GM18951 (cell line): ENCODE data around the gene KCNQ5.

Source experiments
- POLR2A ChIP-seq: IDR thresholded peaks from 4 replicates; pipeline ENCODE4 v1.6.1; 2011; ENCODE audit warnings: mild to moderate bottlenecking; ENCODE audit not compliant: insufficient read length, insufficient read depth; ENCODE audit errors: extremely low read depth
- in situ Hi-C: fragments of 300-500 bp; cut with MboI; formaldehyde crosslinking; loops from one replicate; pipeline ENCODE4 v1.12.0; 2022; ENCODE audit warnings: low sequenced_read_pairs, mixed read lengths, inconsistent platforms; ENCODE audit not compliant: unreplicated experiment

KCNQ5 gene

GRCh38 chr6:72984981-72985665 is 363.3 kb downstream of the KCNQ5 start:
- no peak for TF ChIP-seq POLR2A
- in situ Hi-C loops, result no loop called here

- no peak for TF ChIP-seq POLR2A
- in situ Hi-C loops, result no loop called here
These were observed 365.4 kb downstream of the KCNQ5 start for GRCh38 chr6:72987301-72987700.

- no peak for TF ChIP-seq POLR2A
- in situ Hi-C loops, result no loop called here
These were observed 378.1 kb downstream of the KCNQ5 start for GRCh38 chr6:72999995-73000394.

GRCh38 chr6:73000460-73000859 is 378.6 kb downstream of the KCNQ5 start:
- in situ Hi-C loops, result no loop called here
- no peak for TF ChIP-seq POLR2A

GRCh38 chr6:73002588-73002987 is 380.7 kb downstream of the KCNQ5 start:
- no peak for TF ChIP-seq POLR2A
- in situ Hi-C loops, result no loop called here

- in situ Hi-C loops, result no loop called here
These were observed 381.4 kb downstream of the KCNQ5 start for GRCh38 chr6:73003302-73003701.

GRCh38 chr6:73004231-73004630 is 382.4 kb downstream of the KCNQ5 start:
- TF ChIP-seq POLR2A, result no peak
- in situ Hi-C loops, result no loop called here

More at GRCh38 chr6:73003302-73003701, 381.4 kb downstream of the KCNQ5 start:
- TF ChIP-seq POLR2A, result no peak

GRCh38 chr6:73004861-73005260 is 383.0 kb downstream of the KCNQ5 start:
- in situ Hi-C loops, result no loop called here
- no peak for TF ChIP-seq POLR2A

- no peak for TF ChIP-seq POLR2A
- in situ Hi-C loops, result no loop called here
These were observed 384.3 kb downstream of the KCNQ5 start for GRCh38 chr6:73006146-73006545.

- no peak for TF ChIP-seq POLR2A
- in situ Hi-C loops, result no loop called here
These were observed 390.1 kb downstream of the KCNQ5 start for GRCh38 chr6:73011945-73012344.

GRCh38 chr6:73017476-73017875 is 395.6 kb downstream of the KCNQ5 start:
- in situ Hi-C loops, result no loop called here
- no peak for TF ChIP-seq POLR2A

GRCh38 chr6:73024598-73024997 is 402.7 kb downstream of the KCNQ5 start:
- no peak for TF ChIP-seq POLR2A
- in situ Hi-C loops, result no loop called here

- in situ Hi-C loops, result no loop called here
- no peak for TF ChIP-seq POLR2A
These were observed 405.8 kb downstream of the KCNQ5 start for GRCh38 chr6:73027691-73028090.

GRCh38 chr6:73028124-73028766 is 406.4 kb downstream of the KCNQ5 start:
- in situ Hi-C loops, result no loop called here
- no peak for TF ChIP-seq POLR2A
